GM21737 (cell line): Measurements from ENCODE around the gene ZNF175.

Source experiments
- ATAC-seq: cut with Tn5 transposase; IDR thresholded peaks from one replicate; pipeline ENCODE4 v1.9.1; 2021; ENCODE audit warnings: mild to moderate bottlenecking, moderate library complexity; ENCODE audit not compliant: unreplicated experiment

Gene ZNF175

DNA sequence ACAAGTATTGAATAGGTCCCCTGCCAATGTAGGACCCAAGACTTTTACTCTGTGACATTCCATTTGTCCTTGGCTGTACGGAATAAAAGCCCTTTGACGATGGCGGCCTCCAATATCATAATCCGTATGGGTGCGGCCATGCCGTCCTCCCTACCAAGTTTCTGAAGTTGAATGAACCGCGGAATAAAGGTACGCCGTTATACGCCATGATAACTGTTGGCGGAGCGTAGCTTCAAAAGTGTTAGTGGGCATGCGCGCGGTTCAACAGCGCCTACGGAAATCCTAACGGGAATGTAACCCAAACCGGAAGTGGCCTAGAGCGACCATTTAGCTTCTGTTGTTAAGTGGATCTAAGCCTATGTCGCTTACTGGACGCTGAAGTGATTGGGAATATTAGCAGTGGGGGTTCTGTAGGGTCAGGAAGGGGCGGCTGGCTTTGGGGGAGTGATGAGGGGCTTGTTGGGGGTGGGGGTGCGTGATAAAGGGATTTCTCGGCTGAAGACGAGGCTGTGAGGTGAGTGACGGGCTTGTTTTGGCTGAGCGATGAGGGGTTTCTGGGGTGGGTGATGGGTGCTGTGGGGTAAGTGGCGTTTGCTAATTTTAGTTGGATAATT, at the start of gene ZNF175:
ZNF175 (plus strand) TSS at position 322 of the 614 bp plus-strand sequence. CDS start 2,047 bp downstream, outside the sequence.
- ATAC-seq = peak; percentile 75

DNA sequence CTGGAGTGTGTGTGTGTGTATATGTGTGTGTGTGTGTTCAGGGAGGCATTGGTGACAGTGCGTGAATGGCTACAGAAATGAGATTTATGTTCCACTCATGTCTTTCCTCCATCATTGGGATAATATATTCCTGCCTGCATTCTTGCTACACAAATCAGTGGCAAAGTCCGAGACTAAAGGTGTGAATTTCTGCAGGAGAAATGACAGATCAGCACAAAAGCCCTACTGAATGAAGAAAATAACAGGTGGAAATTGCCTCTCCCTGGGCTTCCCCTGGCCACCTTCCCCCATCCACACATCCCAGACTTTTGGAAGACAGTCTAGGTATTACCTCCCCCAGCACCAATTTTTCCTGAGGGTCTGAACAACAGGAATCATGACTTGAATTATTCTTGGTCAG, 49.7 kb upstream of the ZNF175 start:
- ATAC-seq = no peak

DNA sequence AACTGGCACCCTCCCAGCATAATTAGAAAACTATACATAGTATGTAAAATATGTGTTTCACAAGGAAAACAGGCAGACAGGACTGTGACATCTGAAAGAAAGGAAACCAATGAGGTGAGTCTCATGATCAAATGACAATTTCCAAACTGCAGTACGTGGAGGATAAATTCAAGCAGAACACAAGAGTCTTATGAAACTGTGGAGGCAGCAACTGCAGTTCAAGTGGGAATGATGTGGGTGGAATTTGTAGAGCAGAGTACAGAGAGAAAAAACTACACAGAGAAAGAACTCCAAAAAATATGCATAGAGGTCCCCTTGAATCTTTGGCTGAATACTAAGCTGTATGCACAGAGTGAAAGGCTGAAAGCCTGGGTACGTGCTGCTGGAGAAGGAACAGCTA, 49.3 kb upstream of the ZNF175 start:
- no peak for ATAC-seq

DNA sequence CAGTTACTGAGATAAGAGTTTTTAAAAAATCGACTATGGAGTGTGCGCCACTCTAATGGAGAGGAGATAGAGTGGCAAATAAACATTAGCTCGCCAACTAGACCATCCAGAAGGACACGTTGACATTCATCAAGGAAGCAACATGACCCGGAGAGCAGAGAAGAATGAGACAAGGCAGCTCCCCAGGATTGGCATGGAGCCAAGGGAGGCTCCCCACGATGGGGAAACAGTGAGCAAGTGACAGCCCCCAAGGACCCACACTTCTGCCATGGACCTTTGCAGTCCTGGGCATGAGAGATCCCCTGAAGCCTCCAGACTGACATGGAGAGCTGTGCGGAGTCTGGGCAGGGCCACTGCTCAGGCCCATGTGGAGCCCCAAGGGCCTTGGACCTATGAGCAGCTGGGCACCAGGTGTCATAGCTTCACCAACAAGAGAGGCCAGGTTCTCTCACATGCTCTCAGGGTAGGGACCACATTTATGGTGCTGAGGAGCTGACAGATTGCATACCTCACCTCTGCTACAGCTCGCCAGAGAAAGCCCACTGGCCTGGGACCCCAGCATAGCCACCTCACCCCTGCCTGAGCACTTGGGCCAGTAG, 46.3 kb upstream of the ZNF175 start:
- no peak for ATAC-seq

DNA sequence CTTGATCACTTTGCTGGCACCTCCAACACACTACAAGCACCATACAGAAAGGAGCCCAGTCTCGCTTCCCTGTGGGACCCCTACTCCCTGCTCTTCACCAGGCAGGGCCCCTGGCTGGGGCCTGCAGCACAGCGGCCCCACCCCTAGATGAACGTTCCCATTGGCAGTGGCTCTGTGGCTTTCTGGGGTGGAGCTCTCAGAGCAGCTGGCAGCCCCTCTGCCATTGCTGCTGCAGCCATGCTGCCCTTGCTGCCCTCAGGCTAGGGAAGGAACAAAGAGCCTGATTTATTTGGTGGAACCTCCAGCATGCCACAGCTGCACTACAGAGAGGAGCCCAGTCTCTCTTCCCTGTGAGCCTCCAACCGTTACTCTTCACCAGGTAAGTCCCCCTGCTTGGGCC, 45.4 kb upstream of the ZNF175 start:
- ATAC-seq = no peak

DNA sequence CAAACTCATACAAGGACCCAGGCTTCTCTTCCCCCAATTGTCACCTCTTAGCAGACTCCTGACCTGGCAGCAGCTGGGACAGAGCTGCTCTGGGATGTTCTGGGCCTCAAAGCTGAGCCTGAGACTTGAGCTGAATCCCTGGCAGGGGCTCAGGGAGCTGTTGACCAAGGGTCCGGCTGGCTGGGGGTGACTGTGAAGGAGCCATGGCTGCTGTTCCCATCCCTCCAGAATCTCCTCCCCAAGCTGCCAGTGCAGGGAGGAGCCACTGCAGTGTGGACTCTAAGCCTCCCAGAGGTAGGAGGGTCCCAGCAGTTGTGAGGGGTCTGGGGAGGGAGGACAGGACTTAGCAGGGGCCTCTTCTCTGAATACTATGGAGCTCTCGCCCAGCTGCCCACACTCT, 41.8 kb upstream of the ZNF175 start:
- no peak for ATAC-seq

DNA sequence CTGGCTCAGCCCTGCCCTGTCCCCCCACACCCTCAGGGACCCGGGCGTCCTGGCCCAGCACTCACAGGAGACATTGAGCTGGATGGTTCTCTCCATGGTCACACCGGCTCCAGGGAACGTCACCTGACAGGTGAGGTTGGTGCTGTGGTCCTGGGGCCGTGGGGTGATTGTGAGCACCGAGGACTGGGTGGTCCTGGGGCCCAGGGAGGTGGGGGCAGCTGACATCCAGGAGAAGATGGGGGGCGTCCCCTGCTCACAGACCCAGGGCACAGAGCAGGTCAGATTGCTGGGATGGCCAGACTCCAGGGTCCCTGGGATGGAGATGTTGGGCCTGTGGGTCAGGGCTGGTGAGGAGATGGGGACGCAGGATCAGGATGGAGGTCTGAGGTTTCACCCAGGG, 40.5 kb upstream of the ZNF175 start:
- ATAC-seq = no peak

DNA sequence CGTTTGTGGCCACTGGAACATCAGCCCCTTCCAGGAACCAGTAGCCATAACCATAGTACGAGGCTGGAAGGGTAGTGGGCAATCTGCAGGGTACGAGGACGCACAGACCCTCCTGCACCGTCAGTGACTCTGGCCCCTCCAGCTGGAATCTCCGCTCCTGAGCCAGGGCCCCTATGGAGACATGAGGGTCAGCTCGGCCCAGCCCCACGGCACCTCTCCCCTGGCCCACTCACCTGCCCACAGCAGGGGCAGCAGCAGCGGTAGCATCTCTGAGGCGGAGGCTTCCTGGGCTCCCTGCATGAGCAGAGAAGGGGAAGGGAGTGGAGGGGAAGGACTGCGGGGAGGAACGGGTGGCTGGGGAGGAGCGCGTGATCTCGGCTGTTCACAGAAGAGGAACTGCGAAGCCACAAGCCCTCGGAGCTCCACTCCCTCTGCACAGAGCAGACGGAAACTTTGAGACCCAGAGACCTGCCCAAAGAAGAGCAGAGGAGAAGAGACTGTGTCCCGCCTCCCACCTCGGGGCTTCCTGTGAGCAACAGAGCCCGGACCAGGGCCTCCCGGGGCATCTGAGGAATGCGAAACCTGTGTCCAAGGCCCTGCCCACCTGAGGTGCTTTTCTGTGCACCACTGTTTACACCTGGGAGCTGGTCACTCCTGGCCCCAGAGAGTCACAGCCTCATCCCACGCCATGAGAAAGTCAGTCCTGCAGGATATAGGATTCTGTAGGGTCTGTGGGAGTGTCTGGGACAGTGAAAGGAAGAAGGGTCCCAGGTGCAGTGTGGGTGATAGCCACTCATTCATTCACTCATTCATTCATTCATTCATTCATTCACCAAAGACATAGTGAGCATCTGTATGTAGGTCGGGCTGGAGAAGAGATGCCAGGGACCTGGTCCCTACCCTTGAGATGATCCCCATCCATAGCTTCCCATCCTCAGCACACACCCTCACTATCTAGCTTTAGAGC, 39.5 kb upstream of the ZNF175 start, which contains the start of gene SIGLEC6:
SIGLEC6 (minus strand) TSS at position 322 of the 967 bp plus-strand sequence; CDS start at position 300, 22 bp downstream.
- ATAC-seq = no peak

DNA sequence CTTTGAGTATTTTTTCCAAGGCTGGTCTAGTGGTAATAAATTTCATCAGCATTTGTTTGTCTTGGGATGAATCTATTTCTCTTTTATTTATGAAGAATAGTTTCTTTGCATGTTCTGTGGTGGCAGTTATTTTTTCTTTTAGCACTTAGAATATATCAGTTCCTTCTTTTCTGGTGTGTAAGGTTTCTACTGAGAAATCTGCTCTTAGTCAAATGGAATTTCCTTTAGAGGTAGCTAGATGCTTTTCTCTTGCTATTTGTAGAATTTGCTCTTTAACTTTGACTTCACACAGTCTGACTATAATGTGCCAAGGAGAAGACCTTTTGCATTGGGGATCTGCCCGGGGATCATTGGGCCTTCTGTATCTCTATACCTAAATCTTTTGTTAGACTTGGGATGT, 35.5 kb upstream of the ZNF175 start:
- ATAC-seq = no peak

DNA sequence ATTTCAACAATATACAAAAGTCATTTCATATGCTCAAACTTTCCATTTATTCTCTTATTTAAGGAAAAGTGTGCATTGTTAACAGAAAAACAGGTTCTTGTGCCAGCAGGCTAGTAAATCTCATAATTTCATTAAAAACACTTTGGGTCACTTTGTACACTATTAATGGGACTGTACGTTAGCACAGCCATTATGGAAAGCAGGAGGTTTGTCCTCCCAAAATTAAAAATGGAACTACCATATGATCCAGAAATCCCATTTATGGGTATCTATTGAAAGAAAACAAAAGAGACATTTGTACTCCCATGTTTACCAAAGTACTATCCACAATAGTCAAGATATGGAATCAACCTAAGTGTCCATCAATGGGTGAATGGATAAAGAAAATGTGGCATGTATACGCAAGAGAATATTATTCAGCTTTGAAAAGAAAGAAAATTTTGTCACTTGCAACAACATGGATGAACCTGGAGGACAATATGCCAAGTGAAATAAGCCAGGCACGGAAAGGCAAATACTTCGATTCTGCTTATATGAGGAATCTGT, 31.2 kb upstream of the ZNF175 start:
- ATAC-seq = no peak

DNA sequence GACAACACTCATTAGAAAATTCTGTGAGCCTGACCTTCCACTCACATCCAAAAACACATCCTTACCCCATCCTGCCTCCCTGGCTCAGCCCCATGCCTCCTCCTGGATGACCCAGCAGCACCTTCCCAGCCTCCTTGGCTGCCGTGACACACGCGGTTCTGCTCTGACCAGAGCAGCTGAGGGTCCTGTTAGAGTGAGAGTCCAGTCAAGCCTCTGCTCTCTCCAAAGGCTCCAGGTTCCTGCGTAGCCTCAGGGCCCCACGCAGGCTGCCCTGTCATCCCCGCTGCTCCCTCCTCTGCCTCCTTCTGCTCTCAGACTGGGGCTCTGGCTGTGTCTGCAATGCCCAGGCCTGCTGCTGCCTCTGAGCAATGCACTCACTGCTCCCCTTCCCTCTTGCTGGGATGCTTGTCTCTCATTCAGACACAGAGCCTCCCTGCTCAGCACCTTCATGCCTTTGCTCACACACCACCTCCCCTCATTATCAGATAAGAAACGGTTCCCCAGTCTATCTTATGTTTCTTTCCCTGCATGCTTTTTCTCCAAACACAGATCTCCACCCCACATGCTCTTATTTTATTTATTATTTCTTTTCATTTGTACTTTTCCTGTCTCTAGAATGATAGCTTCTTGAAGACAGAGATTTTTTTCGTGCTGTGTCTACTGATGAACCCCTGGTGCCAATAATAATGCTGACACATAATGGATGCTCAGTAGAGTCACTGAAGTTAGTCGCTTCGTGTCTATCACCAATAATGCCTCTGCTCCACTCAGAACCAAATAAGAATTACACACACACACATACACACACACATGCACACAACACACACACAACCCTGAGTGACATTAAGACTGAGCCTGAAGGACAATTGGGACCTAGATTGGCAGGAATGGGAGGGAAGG, 29.4 kb upstream of the ZNF175 start:
- ATAC-seq = no peak

DNA sequence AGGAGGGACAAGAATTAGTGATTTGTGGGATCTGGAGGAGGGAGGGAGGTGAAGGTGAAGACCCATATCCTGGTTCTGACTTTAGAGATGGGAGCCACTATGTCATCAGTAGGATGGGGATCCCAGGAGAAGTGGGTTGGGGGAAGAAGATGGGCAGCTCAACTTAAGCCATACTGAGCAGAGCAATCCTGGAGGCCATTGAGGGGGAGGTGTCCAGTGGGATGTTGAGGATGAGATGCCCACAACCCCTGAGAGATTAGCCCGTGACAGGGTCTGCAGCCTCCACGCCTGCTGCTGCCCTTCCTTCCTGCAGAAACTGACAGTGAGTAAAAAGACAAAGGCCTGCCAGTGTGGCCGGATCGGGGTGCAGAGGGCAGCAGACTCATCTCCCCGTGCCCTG, 28.4 kb upstream of the ZNF175 start:
- ATAC-seq = no peak

DNA sequence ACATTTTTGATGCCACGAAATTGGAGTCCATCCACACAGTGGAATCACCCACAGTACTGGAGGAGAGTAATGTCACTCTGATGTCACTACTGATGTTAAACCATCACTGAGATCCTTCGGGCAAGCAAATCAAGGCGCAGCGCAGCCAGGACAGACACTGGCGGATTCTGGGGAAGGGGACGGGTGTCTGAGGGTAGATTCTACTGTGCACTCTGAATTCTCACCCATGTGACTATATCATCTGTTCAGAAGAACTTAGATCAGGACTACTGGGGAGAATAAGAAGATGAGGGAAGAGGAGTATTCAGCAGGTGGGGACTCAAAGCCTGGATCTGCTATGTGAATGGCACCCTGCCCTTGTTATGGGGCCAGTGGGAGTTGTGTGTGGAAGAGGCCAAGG, 27.0 kb upstream of the ZNF175 start:
- no peak for ATAC-seq

DNA sequence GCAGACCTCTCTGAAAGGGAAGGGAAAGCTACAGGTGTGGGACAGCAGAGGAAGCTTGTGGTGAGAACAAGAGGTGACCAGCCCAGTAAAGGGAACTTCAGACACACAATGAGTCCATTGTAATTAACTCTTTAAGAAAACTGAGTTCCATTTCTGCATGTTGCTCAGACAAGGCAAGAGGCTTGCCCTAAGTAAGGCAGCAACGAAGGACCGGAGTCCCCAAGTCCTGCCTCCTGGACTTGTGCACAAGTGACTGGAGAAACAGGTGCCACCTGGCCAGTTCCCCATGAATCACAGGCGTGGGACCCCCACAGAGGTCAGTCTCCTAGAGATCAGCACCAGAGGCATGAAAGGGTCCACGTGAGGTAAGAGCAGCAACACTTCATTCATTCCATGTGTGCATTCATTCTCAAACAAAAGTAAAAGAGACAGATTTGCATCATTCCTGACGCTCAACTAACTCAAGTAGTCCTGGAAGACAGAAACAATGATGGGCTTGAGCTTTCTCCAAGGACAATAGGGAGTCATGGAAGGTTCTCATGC, 24.9 kb upstream of the ZNF175 start:
- ATAC-seq = no peak

DNA sequence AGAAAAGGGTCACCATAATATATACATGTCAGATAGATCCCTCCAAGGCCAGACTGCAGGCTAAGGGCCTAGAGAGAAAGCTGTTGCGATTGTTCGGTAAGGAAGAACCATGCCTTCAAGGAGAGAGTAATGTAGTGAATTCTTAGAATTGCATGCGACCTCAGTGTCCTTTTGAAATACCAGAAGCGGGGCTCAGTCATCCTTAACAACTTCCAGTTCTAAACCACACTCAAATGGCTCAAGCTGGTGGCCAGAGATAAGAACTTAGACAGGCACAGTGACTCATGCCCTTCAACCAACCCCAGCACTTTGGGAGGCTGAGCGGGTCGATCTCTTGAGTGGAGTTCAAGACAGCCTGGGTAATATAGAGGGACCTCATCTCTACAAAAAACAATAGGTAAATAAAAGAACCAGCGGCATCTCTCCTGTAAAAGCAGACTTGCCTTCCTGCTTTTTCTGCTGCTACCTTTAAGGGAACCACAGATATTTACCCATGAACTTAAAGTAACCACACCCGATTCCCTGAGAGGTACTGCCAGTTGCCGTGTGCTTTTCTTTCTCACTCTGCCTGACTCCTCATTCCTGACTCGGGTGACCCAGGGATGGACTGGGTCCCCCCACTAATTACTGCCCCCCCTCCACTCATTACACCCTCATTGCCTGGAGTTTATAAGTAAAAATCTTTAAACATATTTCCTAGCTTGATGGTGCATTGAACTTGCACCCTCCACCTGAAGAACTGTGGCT, 24.3 kb upstream of the ZNF175 start:
- no peak for ATAC-seq

DNA sequence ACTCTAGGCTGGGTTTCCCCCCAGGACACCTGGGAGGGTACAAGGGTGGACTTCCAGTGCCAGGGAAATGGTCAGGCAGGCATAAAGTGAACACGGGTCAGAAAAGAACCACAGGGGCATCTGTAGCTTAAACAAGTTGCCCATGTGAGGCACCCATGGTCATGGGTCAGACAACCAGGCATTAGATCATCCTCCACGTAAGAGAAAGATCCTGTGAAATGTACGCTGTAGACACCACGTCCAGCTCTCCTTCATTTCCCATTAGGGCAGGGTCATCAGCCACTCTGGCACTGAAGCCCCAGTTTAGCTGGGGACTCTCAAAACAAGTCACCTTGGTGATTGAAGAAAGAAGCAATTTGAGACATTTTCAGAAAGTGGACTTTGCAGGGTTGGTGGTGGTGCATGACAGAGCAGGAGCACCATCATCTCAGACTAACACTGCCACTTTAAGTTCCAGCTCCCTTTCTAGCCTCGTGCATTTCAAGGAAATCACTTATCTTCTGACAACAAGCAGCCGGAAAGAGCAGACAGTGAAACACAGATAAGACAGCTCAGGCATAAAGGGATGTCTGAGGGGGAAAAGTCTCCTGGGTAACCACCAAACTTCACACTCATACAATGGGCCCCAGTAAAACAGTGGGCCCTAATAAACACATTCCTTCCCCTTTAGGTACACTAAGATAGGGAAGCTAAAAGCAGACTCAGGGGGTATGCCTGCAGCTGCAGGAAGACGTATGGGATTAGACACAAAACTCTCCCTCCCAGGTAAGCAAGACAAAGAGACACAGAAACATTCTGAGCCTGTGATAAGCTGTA, 23.5 kb upstream of the ZNF175 start:
- ATAC-seq = no peak

DNA sequence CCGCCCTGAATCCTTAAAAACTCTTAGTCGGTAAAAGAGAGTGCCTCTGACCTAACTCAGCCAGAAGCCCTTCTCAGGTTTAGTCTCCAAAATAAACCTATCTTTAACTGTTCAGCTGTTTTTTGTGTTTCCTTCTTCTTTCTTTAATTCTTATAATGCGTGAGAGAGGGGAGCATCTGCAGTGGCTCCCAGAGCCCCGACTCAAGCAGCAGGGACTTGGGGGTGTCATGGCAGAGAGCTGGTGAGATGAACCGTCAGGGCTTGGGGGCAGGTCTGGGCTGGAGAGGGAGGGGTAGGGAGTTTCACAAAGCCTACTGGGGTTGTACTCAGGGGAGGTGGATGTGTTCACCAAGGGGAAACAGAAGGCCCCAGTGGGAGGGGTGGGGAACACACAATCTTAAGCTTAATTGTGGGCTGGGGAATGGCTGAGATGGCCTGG, 22.9 kb upstream of the ZNF175 start:
- no peak for ATAC-seq

DNA sequence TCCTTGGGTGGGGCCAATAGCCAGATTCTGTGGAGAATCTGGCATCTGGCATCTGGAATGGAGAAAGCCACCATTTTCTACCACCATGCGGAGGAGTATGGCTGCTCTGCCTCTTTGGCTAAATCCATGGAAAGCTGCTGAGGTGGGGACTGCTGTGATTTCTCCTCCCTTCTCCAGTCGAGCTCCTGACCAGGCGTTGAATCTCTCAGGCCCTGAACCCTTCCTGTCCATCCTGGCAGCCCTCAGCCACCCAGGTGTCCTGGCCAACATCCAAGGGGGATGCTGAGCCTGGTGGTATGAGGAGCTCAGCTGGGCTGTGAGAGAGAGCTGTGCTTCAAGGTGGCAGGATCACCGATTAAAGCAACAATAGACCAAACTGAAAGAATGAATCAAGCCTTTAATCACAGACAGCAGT, 22.2 kb upstream of the ZNF175 start:
- no peak for ATAC-seq
